GOT3 (cell line): ENCODE measurements around the gene MYO1E.

ENCODE experiments used
- DNase-seq: peaks from one replicate; lab custom pipeline; 2025; ENCODE audit warnings: mixed read lengths; lab: John Stamatoyannopoulos, UW

The MYO1E gene

GRCh38 chr15:59190291-59190690, 182.4 kb downstream of the MYO1E start:
- DNase-seq, result no peak

- DNase-seq, result no peak
Measured at GRCh38 chr15:59189241-59189640, 183.4 kb downstream of the MYO1E start.

DNA sequence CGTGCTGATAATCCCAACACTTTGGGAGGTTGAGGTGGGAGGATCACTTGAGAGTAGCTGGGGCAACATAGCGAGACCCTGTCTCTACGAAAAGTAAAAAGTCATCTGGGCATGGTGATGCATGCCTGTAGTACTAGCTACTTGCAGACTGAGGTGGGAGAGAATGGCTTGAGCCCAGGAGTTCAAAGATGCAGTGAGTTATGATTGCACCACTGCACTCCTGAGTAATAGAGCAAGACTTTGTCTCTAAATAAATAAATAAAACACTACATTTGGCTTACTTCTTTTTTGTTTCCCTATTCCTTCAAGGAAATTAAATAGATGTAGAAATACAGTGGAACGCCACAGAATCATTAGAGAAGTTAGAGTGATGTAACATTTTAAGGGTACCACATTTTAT, 186.2 kb downstream of the MYO1E start:
- DNase-seq, result no peak

GRCh38 chr15:59185725-59186124, 186.9 kb downstream of the MYO1E start:
- DNase-seq, result no peak

DNA sequence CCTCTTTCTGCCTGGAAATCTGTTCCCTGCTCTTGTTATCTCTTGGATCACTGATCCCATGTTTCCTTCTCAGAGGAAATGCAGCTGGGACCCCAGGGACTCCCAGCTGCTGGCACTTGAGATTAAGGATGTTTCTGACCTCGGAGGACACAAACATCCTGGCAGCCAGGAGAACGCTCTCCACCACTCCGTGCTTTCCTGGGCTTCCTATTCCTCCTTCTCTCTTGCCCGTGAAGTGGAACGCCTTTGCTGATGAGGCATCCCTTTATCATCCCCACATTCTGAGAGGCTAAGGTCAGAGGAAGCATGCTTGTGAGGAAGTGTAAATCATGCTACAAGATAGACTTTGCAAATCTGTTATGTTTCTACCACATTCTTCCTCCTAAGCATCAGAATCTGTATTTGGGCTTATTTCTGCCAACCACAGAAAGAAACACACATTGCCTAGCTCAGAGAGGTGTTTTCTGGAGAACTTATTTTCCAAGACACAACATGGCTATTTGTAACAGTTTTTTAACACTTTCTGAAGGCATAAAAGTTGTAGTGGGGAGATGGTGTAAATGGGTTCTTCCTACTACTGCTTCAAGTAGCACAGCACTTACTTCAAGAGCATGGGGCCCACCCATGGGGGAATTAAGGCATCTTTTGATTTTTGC, 191.6 kb downstream of the MYO1E start:
- DNase-seq, result no peak

DNA sequence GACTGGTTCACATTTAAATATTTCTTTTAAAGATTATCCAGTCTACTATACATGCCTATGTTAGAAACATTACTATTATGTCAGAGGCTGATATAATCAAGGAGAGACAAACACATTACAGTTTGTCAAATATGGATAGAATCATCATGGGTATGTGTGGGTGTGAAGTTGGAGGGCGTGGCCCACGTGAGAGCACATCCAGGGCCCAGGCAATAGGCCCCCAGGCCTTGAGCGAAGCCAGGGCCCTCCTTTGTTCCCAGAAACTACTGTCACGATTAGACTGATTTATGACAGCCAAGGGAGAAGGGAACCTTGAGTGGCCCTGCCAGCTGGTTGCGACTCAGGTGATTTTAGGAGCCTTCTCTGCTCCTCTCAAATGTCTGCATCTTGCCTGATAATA, 193.0 kb downstream of the MYO1E start:
- DNase-seq, result no peak

DNA sequence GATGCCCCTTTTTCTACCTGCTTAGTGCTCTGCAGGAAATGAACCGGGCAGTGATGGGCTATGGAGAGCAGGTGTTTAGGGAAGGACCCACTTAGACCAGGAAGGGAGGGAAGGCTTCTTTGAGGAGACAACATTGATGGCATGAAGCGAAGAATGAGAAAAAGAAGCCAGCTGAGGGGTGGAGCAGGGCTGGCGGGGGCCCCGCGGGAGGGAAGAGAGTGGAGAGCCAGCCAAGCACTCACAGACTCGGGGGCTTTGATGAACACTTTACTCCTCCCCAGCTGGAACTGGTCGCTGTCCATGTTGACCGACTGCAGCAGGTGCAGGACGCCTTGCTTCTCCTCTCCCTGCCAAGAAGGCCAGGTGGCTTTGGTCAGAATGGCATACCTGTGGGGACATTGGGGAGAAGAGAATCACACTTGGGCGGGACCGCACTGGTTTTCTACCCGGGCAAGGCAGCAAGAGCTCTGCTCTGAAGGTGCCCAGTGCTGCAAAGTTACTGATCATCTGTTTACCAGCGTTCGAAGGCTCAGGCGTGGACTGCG, 194.4 kb downstream of the MYO1E start:
- DNase-seq, result no peak

DNA sequence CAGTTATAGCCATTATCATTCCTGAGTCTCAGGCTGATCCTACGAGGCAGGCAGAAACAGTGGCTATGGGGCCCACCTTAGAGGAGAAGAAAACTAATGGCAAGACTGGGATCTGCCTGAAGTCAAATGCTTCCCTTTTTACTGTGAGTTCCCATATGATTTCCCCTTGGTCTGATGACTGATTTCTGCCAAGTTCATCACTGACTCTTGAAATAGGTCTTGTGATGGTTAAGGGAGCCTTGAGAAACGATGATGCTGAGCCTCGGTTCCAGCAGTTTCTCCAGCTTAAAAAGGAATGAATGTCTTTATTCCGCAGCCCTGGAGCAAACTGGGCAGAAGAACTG, 195.4 kb downstream of the MYO1E start:
- DNase-seq, result no peak

- DNase-seq, result no peak
Measured at GRCh38 chr15:59176653-59177316, 195.9 kb downstream of the MYO1E start.

- no peak for DNase-seq
Measured at GRCh38 chr15:59174835-59175831, 197.5 kb downstream of the MYO1E start.

DNA sequence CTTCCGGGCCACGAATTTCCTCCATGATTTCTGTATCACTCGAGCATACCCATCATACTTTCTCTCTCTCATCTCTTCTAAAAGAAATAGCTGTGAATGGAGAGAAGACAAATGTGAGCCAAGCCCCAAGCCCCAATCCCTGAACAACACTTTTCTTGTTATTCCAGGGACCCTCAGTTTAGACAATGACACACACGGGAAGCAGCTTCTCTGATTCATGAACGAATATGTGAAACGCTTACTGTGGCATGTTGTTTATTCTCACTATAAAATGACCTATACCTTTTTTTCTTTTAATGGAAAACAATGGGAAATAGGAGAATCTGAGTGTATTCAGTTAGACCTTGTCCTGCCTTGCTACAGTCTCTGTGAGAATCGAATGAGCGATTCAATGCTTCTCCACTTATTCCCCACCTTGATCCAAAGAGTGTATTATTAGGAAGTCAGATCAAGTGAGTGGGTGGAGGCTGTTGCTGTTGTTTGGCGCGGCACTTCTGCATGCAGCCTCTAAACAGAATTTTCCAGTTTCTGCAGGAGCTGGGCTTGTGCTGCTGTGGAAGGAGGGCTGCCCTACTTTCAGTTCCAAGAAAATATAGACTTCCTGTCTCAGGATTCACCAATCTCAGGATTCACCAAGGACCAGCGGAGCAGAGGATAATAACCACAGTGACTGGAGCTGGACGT, 198.4 kb downstream of the MYO1E start:
- no peak for DNase-seq

DNA sequence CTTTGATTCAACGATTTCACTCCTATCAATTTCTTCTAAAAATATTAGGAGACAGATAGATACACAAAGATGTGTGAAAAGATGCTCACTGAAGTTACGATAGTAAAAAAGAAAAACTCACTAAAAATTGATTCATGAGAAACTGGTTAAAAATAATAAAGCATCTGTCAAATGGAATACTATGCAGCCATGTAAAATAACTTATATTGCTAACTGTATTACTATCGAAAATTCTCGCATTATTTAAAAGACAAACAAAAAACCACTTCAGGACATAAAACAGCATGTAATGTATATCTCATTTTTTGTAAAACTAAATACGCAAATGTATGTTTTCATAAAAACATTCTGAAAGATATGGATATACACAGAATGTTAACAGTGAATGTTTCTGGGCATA, 199.5 kb downstream of the MYO1E start:
- no peak for DNase-seq

DNA sequence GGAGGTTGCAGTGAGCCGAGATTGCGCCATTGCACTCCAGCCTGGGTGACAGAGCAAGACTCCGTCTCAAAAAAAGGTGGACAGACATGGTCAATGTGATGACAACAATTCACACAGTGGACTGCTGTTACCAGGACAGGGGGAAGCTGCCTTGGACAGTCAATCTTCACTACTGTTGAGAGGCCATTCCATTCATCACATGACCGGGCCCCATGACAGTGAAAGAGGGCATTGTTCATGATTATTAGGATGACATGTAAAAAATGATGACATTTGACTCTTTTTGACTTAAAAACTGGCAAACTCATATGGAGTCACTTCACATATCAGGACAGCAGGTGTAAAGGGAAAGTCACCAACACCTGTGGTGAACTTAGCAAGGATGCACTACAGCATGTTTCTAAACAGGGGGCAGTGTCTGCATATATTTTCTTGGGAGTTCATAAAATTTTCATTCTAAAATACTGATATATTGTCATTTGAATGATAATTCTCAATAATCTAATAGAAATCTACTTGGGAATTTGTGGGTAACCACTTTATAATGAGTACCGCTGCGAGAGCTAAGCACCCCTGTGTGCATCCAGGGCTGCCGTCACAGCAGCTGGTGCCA, 200.3 kb downstream of the MYO1E start:
- no peak for DNase-seq

DNA sequence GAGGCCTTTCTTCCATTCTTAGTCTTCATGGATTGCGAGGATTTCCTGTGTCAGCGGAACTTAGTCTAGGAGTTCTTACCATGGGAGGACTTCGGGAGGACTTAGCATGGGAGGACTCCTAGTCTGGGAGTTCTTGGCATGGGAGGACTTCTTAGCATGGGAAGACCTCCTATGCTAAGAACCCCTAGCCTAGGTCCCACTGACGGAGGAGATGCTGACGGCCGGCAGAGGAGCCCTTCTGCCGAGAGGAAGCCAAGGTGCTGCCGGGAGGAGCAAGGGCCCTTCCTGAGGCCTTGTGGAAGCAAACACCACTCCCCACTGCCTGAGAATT, 201.6 kb downstream of the MYO1E start:
- DNase-seq, result no peak

DNA sequence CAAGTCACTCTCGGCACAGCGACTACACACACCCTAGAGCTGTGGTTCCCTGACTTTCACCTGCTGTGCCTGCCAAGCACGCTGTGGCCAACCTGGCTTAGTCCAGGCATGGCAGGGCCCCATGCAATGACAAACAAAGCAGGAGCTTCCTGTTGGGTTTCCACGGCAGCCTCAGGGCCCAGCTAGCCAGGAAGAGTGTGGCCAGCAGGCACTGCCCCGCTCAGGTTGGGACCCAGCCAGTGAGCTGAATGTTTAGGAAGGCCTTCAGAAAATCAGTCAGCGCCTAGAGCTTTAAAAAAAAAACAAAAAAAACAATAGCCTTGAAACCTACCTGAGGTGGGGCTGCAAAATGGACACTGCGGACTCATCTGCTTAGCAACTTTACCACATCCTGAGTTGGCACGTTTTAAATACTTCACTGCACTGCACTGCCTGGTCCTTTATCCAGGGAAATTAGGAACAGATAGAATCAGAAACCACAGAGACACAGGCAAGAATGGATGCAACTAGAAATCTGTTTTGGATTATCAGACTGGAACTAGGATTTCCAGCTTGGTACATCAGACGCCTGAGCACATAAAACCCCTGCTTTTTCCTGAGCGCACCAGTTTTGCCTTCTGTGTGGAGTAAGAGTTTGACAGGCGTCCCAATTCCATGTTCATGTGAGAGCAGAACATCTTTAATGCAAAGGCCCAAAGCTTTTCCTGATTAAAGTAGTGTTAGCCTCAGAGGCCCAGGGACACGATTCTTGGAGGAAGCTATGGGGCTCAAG, 202.2 kb downstream of the MYO1E start:
- no peak for DNase-seq

DNA sequence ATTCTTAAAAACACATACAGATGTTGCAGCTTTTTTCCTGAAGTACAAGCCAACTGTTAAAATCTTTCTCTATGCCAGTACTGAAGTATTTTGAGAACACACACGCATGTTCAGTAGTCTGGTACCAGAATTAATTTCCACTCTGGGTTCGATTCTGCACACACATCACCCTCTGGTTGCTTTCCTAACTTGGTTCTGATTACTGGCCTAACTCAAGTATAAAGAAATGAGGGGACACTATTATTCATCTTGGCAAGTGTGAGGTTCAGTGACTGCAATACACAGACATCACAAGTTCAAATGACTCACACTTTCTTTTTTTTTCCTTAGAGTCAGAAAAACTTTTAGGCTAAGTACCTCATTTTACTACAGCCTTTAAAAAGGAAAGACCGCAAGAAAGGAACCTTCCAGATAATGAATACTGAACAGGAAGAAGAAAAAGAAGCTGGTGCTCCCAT, 203.4 kb downstream of the MYO1E start:
- no peak for DNase-seq

GRCh38 chr15:59168536-59168935, 204.1 kb downstream of the MYO1E start:
- DNase-seq, result no peak

DNA sequence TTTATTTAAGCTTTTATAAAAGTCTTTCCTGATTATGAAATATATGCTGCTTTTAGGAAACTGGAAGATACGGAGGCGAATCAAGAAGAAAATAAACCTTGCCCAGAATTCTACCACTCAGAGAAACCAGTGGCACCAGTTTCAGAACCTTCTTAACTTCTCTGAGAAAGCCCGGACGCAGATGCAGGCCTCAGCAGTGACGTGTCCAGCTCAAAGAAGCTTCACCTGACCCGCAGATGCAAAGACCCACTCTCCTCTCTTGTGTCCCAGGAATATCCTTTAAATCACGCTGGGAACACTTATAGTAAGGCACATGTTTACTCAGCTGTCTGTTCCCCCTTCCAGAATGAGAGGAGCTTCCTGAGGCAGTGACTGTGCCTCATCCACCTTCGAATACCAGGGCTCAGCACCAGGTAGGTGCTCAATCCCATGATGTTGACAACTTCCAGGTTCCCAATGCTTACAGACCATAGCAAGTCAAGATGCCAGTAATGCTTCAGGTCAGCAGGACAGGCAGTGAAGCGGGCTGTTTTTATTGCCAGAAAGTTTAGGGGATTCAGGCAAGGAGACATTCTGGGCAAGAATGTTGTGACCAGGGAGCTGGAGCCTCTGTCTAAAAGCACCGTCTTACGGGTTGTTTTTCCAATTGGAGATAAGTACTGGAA, 205.9 kb downstream of the MYO1E start:
- DNase-seq, result no peak

DNA sequence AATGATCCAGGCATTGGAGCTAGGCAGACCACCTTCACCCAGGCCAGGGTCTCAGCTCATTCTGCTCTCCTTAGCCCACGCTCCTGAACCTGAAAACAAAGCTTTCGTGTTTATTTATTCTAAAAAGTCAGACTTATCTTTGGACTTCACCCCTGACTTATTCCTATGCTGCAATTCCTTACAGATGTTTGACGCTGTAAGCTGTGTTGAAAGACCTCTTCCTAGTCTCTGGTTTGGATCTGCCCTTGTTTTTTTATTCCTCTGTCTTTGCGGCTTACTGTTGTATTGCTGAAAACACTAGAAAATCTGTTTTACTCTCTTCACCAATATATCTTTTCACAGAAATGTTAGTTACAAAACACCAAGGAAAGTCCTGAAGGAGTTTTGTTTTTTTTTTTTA, 206.5 kb downstream of the MYO1E start:
- DNase-seq, result no peak

GRCh38 chr15:59165726-59166125, 206.9 kb downstream of the MYO1E start:
- DNase-seq, result no peak
